Measurements from ENCODE around the gene TRAPPC10. TPM values are rescaled to one million over a fixed set of nuclear protein-coding genes. Genes with fewer than 3 reads are reported as not detected.

TRAPPC10 gene
- total and polyA plus RNA-seq, 9 of the 15 experiments (the other 6 are each of a cell fraction or from before 2014, with no cell fraction given): 1.1 to 33.8 (median 24.3) TPM

DNA sequence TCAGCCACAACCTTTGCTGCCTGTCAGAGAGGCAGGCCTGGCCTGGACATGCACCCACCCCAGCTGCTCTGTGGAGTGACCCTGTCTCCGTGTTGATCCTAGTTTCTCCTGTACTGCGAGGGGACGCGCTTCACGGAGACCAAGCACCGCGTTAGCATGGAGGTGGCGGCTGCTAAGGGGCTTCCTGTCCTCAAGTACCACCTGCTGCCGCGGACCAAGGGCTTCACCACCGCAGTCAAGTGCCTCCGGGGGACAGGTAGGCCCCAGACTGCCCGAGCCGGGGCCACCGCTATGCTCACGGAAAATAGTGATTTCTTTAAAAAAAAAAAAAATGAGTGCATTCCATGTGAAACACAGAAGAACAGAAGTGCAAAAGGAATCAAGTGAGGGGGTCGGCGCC lies 41.6 kb upstream of the TRAPPC10 start:
- Histone ChIP-seq H3K9me1 (ENCODE audit: control insufficient read depth, insufficient read depth, low read length) (no peaks in the 10 kb centered on the region), H3K4me2 (ENCODE audit: insufficient read depth, low read length) (no peak overlapping the region), H3K36me3 (ENCODE audit: control insufficient read depth, insufficient read depth, low read length) (peaks cover 60% of the 10 kb centered on the region; the same call in 2 of the 3 replicates), H3K9ac (ENCODE audit: insufficient read depth in 1 of 2, low read depth in 2 of 2, low read length in 2 of 2) (peak overlapping the region in 1 of 2 experiments; percentile 46; a peak in 1 of 4 replicates), H3K4me1 (replicated peaks in 1 of 2; ENCODE audit: control insufficient read depth in 2 of 2, insufficient read depth in 2 of 2, low read length in 2 of 2) (peaks cover 14 to 46% of the 10 kb centered on the region in 2 experiments; a peak in 4 of 5 replicates), H3K27ac (ENCODE audit: extremely low read depth, low read depth, low read length) (no peak overlapping the region), H3K4me3 (no peak overlapping the region), H2AFZ (ENCODE audit: low read depth, low read length) (no peak overlapping the region), H3K9me3 (replicated peaks; ENCODE audit: control insufficient read depth, insufficient read depth, low read depth, low read length) (no peaks in the 10 kb centered on the region), H3K79me2 (ENCODE audit: control insufficient read depth, insufficient read depth, low read length) (no peaks in the 10 kb centered on the region), H4K20me1 (replicated peaks; ENCODE audit: control insufficient read depth, insufficient read depth, low read length) (no peaks in the 10 kb centered on the region), H3K27me3 (ENCODE audit: control insufficient read depth in 2 of 2, insufficient read depth in 2 of 2, low read length in 2 of 2) (no peaks in the 10 kb centered on the region)
- no peak for DNase-seq (ENCODE audit: extremely low read depth in 1 of 4, low spot score in 3 of 4)
- ChIA-PET POLR2A (no interaction called here), CTCF (ENCODE audit: low intra/inter-chr PET ratio) (no interaction called here)
- BruUV-seq (replicated peaks): no TSS peak
- no peak for FAIRE-seq
- in situ Hi-C loops (cut with MboI) (no loop called here), intact Hi-C loops (cut with micrococcal nuclease) (no loop called here)
- no peak for ATAC-seq
- WGBS (ENCODE audit: insufficient coverage, low coverage, missing lambda C conversion rate): 93% methylated on average over 17 of the region's 18 CpGs
- no peak for TF ChIP-seq ID3 (CRISPR knock-in tag; IDR thresholded peaks at IDR 0.05)
- TF ChIP-seq ID3 (tag; IDR thresholded peaks at IDR 0.05): no peak
- TF ChIP-seq GATA2 (CRISPR knock-in tag; IDR thresholded peaks at IDR 0.05): no peak
- no peak for TF ChIP-seq FOXJ2 (tag; IDR thresholded peaks at IDR 0.05)
- TF ChIP-seq BCL6 (CRISPR knock-in tag; IDR thresholded peaks at IDR 0.05): no peak
- TF ChIP-seq MYBL2 (IDR thresholded peaks at IDR 0.05; ENCODE audit: low read depth): no peak
- no peak for TF ChIP-seq MYBL2 (CRISPR knock-in tag; IDR thresholded peaks at IDR 0.05; ENCODE audit: borderline replicate concordance)
- TF ChIP-seq NEUROD1 (IDR thresholded peaks at IDR 0.05; ENCODE audit: borderline replicate concordance, low read depth, low read length, partially characterized antibody): no peak
- no peak for TF ChIP-seq HDAC6 (IDR thresholded peaks at IDR 0.05; ENCODE audit: low read depth, low read length)
- TF ChIP-seq ZNF551 (CRISPR knock-in tag; IDR thresholded peaks at IDR 0.05): no peak
- TF ChIP-seq SREBF1 (IDR thresholded peaks at IDR 0.05; ENCODE audit: borderline replicate concordance, low read depth, low read length): no peak
- TF ChIP-seq ZC3H11A (IDR thresholded peaks at IDR 0.05; ENCODE audit: low read depth, low read length): no peak
- no peak for TF ChIP-seq ZNF175 (CRISPR knock-in tag; IDR thresholded peaks at IDR 0.05; ENCODE audit: low read depth)
- no peak for TF ChIP-seq MTA1 (IDR thresholded peaks at IDR 0.05; ENCODE audit: borderline replicate concordance)
- TF ChIP-seq ZNF609 (CRISPR knock-in tag; IDR thresholded peaks at IDR 0.05; ENCODE audit: borderline replicate concordance): no peak
- no peak for TF ChIP-seq ZNF695 (CRISPR knock-in tag; IDR thresholded peaks at IDR 0.05)
- TF ChIP-seq, protein P1, sequence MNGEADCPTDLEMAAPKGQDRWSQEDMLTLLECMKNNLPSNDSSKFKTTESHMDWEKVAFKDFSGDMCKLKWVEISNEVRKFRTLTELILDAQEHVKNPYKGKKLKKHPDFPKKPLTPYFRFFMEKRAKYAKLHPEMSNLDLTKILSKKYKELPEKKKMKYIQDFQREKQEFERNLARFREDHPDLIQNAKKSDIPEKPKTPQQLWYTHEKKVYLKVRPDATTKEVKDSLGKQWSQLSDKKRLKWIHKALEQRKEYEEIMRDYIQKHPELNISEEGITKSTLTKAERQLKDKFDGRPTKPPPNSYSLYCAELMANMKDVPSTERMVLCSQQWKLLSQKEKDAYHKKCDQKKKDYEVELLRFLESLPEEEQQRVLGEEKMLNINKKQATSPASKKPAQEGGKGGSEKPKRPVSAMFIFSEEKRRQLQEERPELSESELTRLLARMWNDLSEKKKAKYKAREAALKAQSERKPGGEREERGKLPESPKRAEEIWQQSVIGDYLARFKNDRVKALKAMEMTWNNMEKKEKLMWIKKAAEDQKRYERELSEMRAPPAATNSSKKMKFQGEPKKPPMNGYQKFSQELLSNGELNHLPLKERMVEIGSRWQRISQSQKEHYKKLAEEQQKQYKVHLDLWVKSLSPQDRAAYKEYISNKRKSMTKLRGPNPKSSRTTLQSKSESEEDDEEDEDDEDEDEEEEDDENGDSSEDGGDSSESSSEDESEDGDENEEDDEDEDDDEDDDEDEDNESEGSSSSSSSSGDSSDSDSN (IDR thresholded peaks at IDR 0.05; ENCODE audit: borderline replicate concordance in 1 of 2, low read depth in 2 of 2, low read length in 2 of 2): no peak

All from K562 (cell line).